PFSK-1 (cell line): ENCODE data around the gene TTLL5.

Experiments
- POLR2AphosphoS5 ChIP-seq: IDR thresholded peaks from 2 replicates; pipeline ENCODE4 v1.6.1; 2012; ENCODE audit warnings: low read depth, mild to moderate bottlenecking, control low read depth, low read length, moderate library complexity
- TAF1 ChIP-seq: IDR thresholded peaks from 2 replicates; pipeline ENCODE4 v1.6.1; 2012; ENCODE audit warnings: low read length, control low read depth, borderline replicate concordance; ENCODE audit not compliant: insufficient read depth

DNA sequence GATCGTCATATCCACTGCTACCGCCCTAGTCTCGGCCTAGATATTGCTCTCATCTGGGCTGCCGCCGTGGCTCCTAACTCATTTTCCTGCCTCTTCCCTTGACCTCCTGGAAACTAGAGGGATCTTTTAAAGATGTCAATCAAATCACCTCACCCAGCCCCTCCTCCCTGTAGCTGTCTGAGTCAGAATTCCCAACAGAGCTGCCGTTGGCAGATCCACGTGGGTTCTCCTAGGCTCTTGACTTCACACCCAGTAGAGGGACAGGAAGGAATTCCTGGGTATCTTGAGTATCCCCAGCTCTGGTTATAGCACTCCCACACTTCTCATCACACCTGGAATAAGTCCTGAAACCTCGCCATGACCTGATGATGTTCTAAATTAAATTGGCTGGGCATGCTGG is 308.8 kb downstream of the TTLL5 start:
- TF ChIP-seq TAF1 = no peak
- no peak for TF ChIP-seq POLR2AphosphoS5
